NCI-H748 (cell line): ENCODE measurements around the gene VPS26A.
"Not testable (repeated sequence)": the region's sequence is repeated elsewhere in the genome, so short reads cannot be mapped to it uniquely, and the experiment has no call there.

Source experiments
- DNase-seq: peaks from one replicate; lab custom pipeline; 2025; ENCODE audit not compliant: unreplicated experiment; lab: John Stamatoyannopoulos, UW

VPS26A gene

GRCh38 chr10:69175326-69175725 is 51.3 kb downstream of the VPS26A start:
- not testable (repeated sequence) for DNase-seq

- DNase-seq = no peak
These were observed 52.8 kb downstream of the VPS26A start for GRCh38 chr10:69176823-69177222.

GRCh38 chr10:69179089-69179742 is 55.2 kb downstream of the VPS26A start:
- peak; percentile 56 for DNase-seq

- peak; percentile 96 for DNase-seq
These were observed 56.0 kb downstream of the VPS26A start, which contains the start of gene SUPV3L1 for GRCh38 chr10:69179743-69180524. SUPV3L1 (plus strand) TSS chr10:69180234; CDS start chr10:69180292, 58 bp downstream.

- DNase-seq = no peak
These were observed 56.7 kb downstream of the VPS26A start for GRCh38 chr10:69180525-69181204.

GRCh38 chr10:69181433-69181832 is 57.5 kb downstream of the VPS26A start:
- no peak for DNase-seq

GRCh38 chr10:69182005-69182404 is 58.0 kb downstream of the VPS26A start:
- DNase-seq = no peak

GRCh38 chr10:69186524-69186923 is 62.5 kb downstream of the VPS26A start:
- no peak for DNase-seq

GRCh38 chr10:69201045-69201444 is 77.1 kb downstream of the VPS26A start:
- no peak for DNase-seq

- DNase-seq = no peak
These were observed 78.4 kb downstream of the VPS26A start for GRCh38 chr10:69202332-69202731.

GRCh38 chr10:69208761-69209160 is 84.8 kb downstream of the VPS26A start:
- DNase-seq = no peak

GRCh38 chr10:69209787-69210484 is 86.0 kb downstream of the VPS26A start:
- no peak for DNase-seq

GRCh38 chr10:69211104-69211503 is 87.1 kb downstream of the VPS26A start:
- DNase-seq = no peak

- no peak for DNase-seq
These were observed 87.5 kb downstream of the VPS26A start for GRCh38 chr10:69211524-69211923.

- no peak for DNase-seq
These were observed 89.8 kb downstream of the VPS26A start for GRCh38 chr10:69213591-69214311.

GRCh38 chr10:69214666-69215131 is 90.7 kb downstream of the VPS26A start:
- no peak for DNase-seq

GRCh38 chr10:69215405-69216171 is 91.6 kb downstream of the VPS26A start:
- DNase-seq = no peak

GRCh38 chr10:69216577-69217118 is 92.7 kb downstream of the VPS26A start:
- no peak for DNase-seq

GRCh38 chr10:69217119-69217754 is 93.3 kb downstream of the VPS26A start:
- no peak for DNase-seq
